Measurements from ENCODE around the gene SAMD4A.

DNA sequence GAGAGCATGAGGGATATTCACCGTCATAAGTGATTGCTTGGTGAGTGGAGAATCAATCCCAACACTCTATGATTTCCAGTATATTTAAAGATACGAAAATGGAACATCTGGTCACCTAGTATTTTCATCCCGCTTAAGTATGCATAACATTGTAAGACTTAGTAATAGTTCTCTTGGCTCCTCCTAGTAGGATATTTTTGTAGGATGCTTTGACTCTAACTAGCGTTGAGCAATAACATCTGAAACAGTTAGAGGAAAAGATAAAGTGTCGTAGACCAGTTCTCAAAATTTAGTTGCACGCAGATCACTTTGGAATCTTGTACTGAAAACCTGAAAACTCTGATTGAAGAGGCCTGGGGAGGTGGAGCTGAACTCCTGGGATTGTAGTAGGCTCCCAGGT is 7.6 kb downstream of the SAMD4A start:
- TF ChIP-seq, protein P1, sequence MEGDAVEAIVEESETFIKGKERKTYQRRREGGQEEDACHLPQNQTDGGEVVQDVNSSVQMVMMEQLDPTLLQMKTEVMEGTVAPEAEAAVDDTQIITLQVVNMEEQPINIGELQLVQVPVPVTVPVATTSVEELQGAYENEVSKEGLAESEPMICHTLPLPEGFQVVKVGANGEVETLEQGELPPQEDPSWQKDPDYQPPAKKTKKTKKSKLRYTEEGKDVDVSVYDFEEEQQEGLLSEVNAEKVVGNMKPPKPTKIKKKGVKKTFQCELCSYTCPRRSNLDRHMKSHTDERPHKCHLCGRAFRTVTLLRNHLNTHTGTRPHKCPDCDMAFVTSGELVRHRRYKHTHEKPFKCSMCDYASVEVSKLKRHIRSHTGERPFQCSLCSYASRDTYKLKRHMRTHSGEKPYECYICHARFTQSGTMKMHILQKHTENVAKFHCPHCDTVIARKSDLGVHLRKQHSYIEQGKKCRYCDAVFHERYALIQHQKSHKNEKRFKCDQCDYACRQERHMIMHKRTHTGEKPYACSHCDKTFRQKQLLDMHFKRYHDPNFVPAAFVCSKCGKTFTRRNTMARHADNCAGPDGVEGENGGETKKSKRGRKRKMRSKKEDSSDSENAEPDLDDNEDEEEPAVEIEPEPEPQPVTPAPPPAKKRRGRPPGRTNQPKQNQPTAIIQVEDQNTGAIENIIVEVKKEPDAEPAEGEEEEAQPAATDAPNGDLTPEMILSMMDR (IDR thresholded peaks at IDR 0.05): no peak
- TF ChIP-seq POLR2A (IDR thresholded peaks at IDR 0.05): no peak

Data from stomach (tissue), 4 donors.